ENCODE results near the gene PLXDC2.

PLXDC2 gene

DNA sequence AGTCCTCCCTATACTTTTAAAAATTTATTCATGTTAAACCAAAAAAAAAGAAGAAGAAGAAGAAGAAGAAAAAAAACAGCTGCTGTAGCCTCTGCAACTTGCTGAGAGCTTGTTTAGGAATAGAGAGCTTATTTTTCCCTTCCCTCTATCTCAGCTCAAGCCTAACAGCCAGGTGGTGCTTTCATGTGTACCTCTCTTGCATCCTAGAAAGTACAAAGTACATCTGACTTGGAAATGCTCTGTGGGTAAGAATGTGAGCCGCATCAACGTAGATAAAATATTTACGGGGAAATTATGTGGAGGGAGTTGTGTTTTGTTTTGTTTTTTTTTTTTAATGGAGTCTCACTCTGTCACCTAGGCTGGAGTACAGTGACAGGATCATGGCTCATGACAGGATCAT, 99.6 kb downstream of the PLXDC2 start:
- no peak for DNase-seq

- DNase-seq = no peak
Measured at GRCh38 chr10:19917751-19918478, 101.7 kb downstream of the PLXDC2 start.

- DNase-seq = no peak
Measured at GRCh38 chr10:19918794-19919193, 102.6 kb downstream of the PLXDC2 start.

DNA sequence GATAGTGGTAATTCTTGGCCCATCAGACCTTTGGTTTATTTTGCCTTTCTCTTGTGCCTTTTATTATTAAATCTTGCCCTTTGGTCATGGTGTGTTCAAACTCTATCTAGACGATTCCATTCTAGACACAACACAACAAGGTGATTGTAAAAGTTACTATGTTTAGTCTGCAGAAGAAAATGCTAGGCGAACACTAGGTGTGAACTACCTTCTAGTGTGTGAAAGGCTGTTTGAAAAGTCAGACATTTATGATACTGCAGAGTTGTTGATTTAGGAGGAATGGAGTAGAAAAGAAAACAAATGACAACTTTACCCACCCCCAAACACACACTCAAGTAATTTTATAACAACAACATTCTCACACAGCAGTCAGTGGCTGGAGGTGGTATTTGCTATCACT, 103.4 kb downstream of the PLXDC2 start:
- DNase-seq = no peak

DNA sequence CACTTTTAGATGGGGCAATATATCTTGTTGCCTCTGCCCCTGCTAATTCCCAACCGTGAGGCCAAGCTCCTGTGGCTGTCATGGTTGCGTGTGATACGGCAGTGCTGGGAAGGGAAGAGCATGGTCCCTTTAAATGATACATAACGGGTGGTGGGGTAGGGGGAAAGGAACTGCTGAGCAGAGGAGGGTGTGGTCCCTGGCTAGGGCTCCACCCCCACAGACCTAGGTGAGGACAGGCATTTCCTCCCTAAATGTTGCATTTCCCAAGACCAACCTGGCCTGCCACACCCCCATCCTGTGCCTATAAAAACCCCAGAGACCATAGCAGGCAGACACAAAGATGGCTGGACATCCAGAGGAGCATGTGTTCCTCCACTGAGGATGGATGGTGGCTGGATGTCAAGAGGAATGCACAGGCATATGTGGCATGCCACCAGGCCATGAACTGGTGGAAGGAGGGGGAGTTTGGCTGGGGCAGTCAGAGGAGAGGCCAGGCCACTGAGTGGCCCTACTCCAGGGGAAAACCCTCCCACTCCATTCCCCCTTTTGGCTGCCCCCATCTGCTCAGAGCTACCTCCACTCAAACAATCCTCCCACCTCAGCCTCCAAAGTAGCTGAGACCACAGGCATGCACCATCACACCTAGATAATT, 104.0 kb downstream of the PLXDC2 start:
- DNase-seq = no peak

GRCh38 chr10:19921300-19922140, 105.3 kb downstream of the PLXDC2 start:
- no peak for DNase-seq

- no peak for DNase-seq
Measured at GRCh38 chr10:19922236-19922963, 106.2 kb downstream of the PLXDC2 start.

DNA sequence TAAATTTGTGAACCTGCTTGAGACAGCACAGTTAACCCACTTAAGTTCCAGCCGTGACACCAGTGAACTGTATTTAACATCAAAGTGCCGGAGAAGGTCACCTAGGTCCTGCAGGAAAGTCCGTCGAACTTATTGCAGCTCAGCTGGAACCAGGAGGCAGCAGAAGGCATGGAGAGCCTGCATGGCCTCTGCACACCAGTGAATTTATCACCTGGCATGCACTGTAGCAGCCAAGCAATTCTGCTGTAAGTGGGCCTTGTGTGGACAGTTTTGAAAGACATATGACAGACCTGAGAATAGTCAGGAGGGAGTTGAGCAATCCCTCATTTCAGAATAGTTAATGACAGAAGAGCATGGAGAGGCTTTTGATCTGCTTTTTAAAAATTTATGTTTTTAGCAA, 108.8 kb downstream of the PLXDC2 start:
- DNase-seq = no peak

DNA sequence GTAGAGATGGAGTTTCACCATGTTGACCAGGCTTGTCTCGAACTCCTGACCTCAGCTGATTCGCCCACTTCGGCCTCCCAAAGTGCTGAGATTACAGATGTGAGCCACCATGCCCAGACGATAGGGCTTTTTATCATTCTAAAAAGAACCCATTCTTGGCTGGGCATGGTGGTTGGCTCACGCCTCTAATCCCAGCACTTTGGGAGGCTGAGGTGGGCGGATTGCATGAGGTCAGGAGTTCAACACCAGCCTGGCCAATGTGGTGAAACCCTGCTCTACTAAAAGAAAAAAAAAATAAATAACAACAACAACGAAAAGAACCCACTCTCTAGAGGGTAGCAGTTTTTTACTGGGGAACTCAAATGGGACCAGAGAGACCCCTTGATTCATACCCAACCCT, 112.7 kb downstream of the PLXDC2 start:
- no peak for DNase-seq

GRCh38 chr10:19929506-19930140, 113.4 kb downstream of the PLXDC2 start:
- no peak for DNase-seq

- DNase-seq = peak; percentile 3
Measured at GRCh38 chr10:19930936-19931893, 115.0 kb downstream of the PLXDC2 start.

- no peak for DNase-seq
Measured at GRCh38 chr10:19931894-19932590, 115.8 kb downstream of the PLXDC2 start.

- no peak for DNase-seq
Measured at GRCh38 chr10:19932806-19933371, 116.7 kb downstream of the PLXDC2 start.

GRCh38 chr10:19933772-19934171, 117.5 kb downstream of the PLXDC2 start:
- DNase-seq = no peak

- DNase-seq = no peak
Measured at GRCh38 chr10:19935176-19935575, 118.9 kb downstream of the PLXDC2 start.

GRCh38 chr10:19936289-19936688, 120.1 kb downstream of the PLXDC2 start:
- DNase-seq = no peak

DNA sequence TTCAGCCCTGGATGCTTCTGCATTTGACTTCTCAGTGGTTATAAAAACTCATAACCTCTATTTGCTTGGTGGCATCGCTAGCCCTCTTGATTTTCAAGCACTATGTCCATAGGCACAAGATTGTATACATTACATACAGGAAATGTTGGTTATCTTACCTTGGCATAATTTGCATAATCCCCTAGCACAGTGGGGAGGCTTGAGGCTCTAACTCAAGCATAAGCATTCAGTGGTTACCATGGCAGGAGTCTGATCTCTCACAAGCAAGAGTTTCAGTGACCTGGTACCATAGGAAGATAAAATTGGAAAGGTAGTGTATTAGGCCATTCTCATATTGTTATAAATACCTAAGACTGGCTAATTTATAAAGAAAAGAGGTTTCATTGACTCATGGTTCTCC, 121.8 kb downstream of the PLXDC2 start:
- no peak for DNase-seq

GRCh38 chr10:19941206-19941880, 125.1 kb downstream of the PLXDC2 start:
- DNase-seq = no peak

DNA sequence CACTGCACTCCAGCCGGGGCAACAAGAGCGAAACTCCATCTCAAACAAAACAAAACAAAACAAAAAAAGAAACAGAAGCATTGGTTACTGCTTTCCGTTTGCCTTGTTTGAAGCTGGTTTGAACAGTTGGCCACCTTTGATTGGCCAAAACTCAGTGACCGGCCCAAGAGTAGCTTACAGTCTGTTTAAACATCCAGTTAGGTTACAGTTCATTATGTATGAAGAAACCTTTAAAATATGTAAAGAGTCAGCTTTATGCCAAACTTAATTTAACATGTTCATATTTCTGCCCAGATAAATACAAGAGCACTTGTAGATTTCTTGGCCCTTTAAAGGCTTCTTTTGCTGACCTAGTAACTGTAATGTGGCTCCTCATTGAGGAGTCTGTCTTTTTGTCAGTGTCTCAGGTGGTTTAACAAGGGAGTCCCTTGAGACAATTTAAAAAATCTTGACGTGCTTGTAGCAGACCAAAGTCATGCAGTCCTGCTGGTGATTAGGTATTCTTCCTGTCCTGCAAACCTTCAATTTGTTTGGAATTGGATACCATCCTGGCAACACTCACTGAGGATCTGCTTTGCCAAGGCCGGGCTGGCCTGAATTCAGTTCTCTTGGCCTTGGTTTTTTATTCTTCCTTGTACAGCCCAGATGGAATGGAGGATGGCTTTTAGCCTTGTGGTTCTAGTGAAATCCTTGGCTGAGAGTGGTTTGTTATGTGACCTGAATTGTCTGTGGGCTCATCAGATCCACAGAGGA, 128.9 kb downstream of the PLXDC2 start:
- no peak for DNase-seq
